Measurements from ENCODE around the gene ATP2C2.

- TF ChIP-seq POLR2AphosphoS5 (IDR thresholded peaks at IDR 0.05; ENCODE audit: low read depth, low read length) (no peak), CTCF (IDR thresholded peaks at IDR 0.05) (no peak)
Observed at GRCh38 chr16:84373907-84374489, 5.7 kb downstream of the ATP2C2 start.

Data from Panc1 (cell line).